ENCODE results near the gene EFL1.
"Not testable (repeated sequence)": the region's sequence is repeated elsewhere in the genome, so short reads cannot be mapped to it uniquely, and the experiment has no call there.

The EFL1 gene

GRCh38 chr15:82261566-82262421, 740 bp downstream of the EFL1 start:
- H3K36me3 ChIP-seq (replicated peaks) = peaks cover 18% of the 10 kb centered on the region
- H3K27me3 ChIP-seq (ENCODE audit: low read depth); in situ Hi-C loops (cut with MboI; ENCODE audit: low sequenced_read_pairs); H3K9me3 ChIP-seq: not testable (repeated sequence)
- peak; percentile 56 to 76 for DNase-seq (ENCODE audit: low spot score in 2 of 2)
- peak overlapping the region; percentile 95 for H3K4me3 ChIP-seq
- H3K4me1 ChIP-seq = peaks cover 18% of the 10 kb centered on the region

- H3K9me3 ChIP-seq; in situ Hi-C loops (cut with MboI; ENCODE audit: low sequenced_read_pairs); H3K4me3 ChIP-seq; H3K27me3 ChIP-seq (ENCODE audit: low read depth); H3K4me1 ChIP-seq; DNase-seq (ENCODE audit: low spot score in 2 of 2): not testable (repeated sequence)
- peaks cover 11% of the 10 kb centered on the region for H3K36me3 ChIP-seq (replicated peaks)
These were observed 14.3 kb downstream of the EFL1 start for GRCh38 chr15:82248261-82248660.

GRCh38 chr15:82245956-82246355, 16.6 kb downstream of the EFL1 start:
- in situ Hi-C loops (cut with MboI; ENCODE audit: low sequenced_read_pairs); H3K4me3 ChIP-seq; DNase-seq (ENCODE audit: low spot score in 2 of 2); H3K27me3 ChIP-seq (ENCODE audit: low read depth); H3K4me1 ChIP-seq; H3K9me3 ChIP-seq: not testable (repeated sequence)
- H3K36me3 ChIP-seq (replicated peaks) = peaks cover 11% of the 10 kb centered on the region

GRCh38 chr15:82243644-82244043, 18.9 kb downstream of the EFL1 start:
- DNase-seq (ENCODE audit: low spot score in 2 of 2); H3K9me3 ChIP-seq; in situ Hi-C loops (cut with MboI; ENCODE audit: low sequenced_read_pairs); H3K4me3 ChIP-seq; H3K27me3 ChIP-seq (ENCODE audit: low read depth); H3K4me1 ChIP-seq: not testable (repeated sequence)
- peaks cover 28% of the 10 kb centered on the region for H3K36me3 ChIP-seq (replicated peaks)

GRCh38 chr15:82241836-82242499, 20.6 kb downstream of the EFL1 start:
- H3K4me1 ChIP-seq; H3K4me3 ChIP-seq; H3K27me3 ChIP-seq (ENCODE audit: low read depth); H3K9me3 ChIP-seq; in situ Hi-C loops (cut with MboI; ENCODE audit: low sequenced_read_pairs); DNase-seq (ENCODE audit: low spot score in 2 of 2): not testable (repeated sequence)
- H3K36me3 ChIP-seq (replicated peaks) = peaks cover 28% of the 10 kb centered on the region

- H3K27me3 ChIP-seq (ENCODE audit: low read depth) = no peaks in the 10 kb centered on the region
- in situ Hi-C loops (cut with MboI; ENCODE audit: low sequenced_read_pairs) = no loop called here
- DNase-seq (ENCODE audit: low spot score in 2 of 2) = no peak
- peaks cover 24% of the 10 kb centered on the region for H3K36me3 ChIP-seq (replicated peaks)
- no peaks in the 10 kb centered on the region for H3K4me1 ChIP-seq
- no peak overlapping the region for H3K4me3 ChIP-seq
- no peaks in the 10 kb centered on the region for H3K9me3 ChIP-seq
These were observed 22.7 kb downstream of the EFL1 start for GRCh38 chr15:82239685-82240391.

- H3K27me3 ChIP-seq (ENCODE audit: low read depth); DNase-seq (ENCODE audit: low spot score in 2 of 2); H3K9me3 ChIP-seq; H3K4me1 ChIP-seq; in situ Hi-C loops (cut with MboI; ENCODE audit: low sequenced_read_pairs); H3K4me3 ChIP-seq: not testable (repeated sequence)
- peaks cover 24% of the 10 kb centered on the region for H3K36me3 ChIP-seq (replicated peaks)
These were observed 24.5 kb downstream of the EFL1 start for GRCh38 chr15:82237944-82238534.

- in situ Hi-C loops (cut with MboI; ENCODE audit: low sequenced_read_pairs) = no loop called here
- Histone ChIP-seq H3K4me3 (no peak overlapping the region), H3K4me1 (peaks cover 21% of the 10 kb centered on the region), H3K36me3 (replicated peaks) (peaks cover 16% of the 10 kb centered on the region), H3K27me3 (ENCODE audit: low read depth) (no peaks in the 10 kb centered on the region), H3K9me3 (no peaks in the 10 kb centered on the region)
- DNase-seq (ENCODE audit: low spot score in 2 of 2) = peak in 1 of 2 experiments; percentile 40
These were observed 30.7 kb downstream of the EFL1 start for GRCh38 chr15:82231842-82232241.

GRCh38 chr15:82231233-82231632, 31.3 kb downstream of the EFL1 start:
- H3K4me3 ChIP-seq = no peak overlapping the region
- H3K9me3 ChIP-seq = no peaks in the 10 kb centered on the region
- H3K27me3 ChIP-seq (ENCODE audit: low read depth) = no peaks in the 10 kb centered on the region
- H3K4me1 ChIP-seq = peaks cover 21% of the 10 kb centered on the region
- in situ Hi-C loops (cut with MboI; ENCODE audit: low sequenced_read_pairs) = no loop called here
- no peak for DNase-seq (ENCODE audit: low spot score in 2 of 2)
- H3K36me3 ChIP-seq (replicated peaks) = peaks cover 16% of the 10 kb centered on the region

- H3K4me1 ChIP-seq = peaks cover 18% of the 10 kb centered on the region
- H3K9me3 ChIP-seq = no peaks in the 10 kb centered on the region
- no peaks in the 10 kb centered on the region for H3K27me3 ChIP-seq (ENCODE audit: low read depth)
- H3K36me3 ChIP-seq (replicated peaks) = peaks cover 16% of the 10 kb centered on the region
- DNase-seq (ENCODE audit: low spot score in 2 of 2) = no peak
- H3K4me3 ChIP-seq = no peak overlapping the region
- in situ Hi-C loops (cut with MboI; ENCODE audit: low sequenced_read_pairs) = no loop called here
These were observed 33.8 kb downstream of the EFL1 start for GRCh38 chr15:82228750-82229149.

GRCh38 chr15:82221535-82221934, 41.0 kb downstream of the EFL1 start:
- peak in 1 of 2 experiments; percentile 56 for DNase-seq (ENCODE audit: low spot score in 2 of 2)
- H3K27me3 ChIP-seq (ENCODE audit: low read depth); H3K9me3 ChIP-seq; H3K4me1 ChIP-seq; H3K36me3 ChIP-seq (replicated peaks); in situ Hi-C loops (cut with MboI; ENCODE audit: low sequenced_read_pairs); H3K4me3 ChIP-seq: not testable (repeated sequence)

GRCh38 chr15:82216092-82216491, 46.4 kb downstream of the EFL1 start:
- DNase-seq (ENCODE audit: low spot score in 2 of 2); H3K4me1 ChIP-seq; H3K36me3 ChIP-seq (replicated peaks); H3K9me3 ChIP-seq; H3K4me3 ChIP-seq; H3K27me3 ChIP-seq (ENCODE audit: low read depth); in situ Hi-C loops (cut with MboI; ENCODE audit: low sequenced_read_pairs): not testable (repeated sequence)

GRCh38 chr15:82212201-82212600, 50.3 kb downstream of the EFL1 start:
- H3K4me1 ChIP-seq; in situ Hi-C loops (cut with MboI; ENCODE audit: low sequenced_read_pairs); H3K36me3 ChIP-seq (replicated peaks): not testable (repeated sequence)

More at GRCh38 chr15:82212201-82212600, 50.3 kb downstream of the EFL1 start:
- not testable (repeated sequence) for H3K9me3 ChIP-seq; H3K4me3 ChIP-seq; DNase-seq (ENCODE audit: low spot score in 2 of 2); H3K27me3 ChIP-seq (ENCODE audit: low read depth)

Data from HAP-1 (cell line).